IPS-NIHi7 (cell line): ENCODE data around the gene CLK4.
A peak's percentile ranks its signal among the peaks of the same experiment; 100 is the strongest.

ENCODE experiments used
- DNase-seq: peaks from one replicate; pipeline ENCODE4 v3.0.0; 2012; ENCODE audit warnings: mixed read lengths; ENCODE audit errors: extremely low spot score

Gene CLK4

DNA sequence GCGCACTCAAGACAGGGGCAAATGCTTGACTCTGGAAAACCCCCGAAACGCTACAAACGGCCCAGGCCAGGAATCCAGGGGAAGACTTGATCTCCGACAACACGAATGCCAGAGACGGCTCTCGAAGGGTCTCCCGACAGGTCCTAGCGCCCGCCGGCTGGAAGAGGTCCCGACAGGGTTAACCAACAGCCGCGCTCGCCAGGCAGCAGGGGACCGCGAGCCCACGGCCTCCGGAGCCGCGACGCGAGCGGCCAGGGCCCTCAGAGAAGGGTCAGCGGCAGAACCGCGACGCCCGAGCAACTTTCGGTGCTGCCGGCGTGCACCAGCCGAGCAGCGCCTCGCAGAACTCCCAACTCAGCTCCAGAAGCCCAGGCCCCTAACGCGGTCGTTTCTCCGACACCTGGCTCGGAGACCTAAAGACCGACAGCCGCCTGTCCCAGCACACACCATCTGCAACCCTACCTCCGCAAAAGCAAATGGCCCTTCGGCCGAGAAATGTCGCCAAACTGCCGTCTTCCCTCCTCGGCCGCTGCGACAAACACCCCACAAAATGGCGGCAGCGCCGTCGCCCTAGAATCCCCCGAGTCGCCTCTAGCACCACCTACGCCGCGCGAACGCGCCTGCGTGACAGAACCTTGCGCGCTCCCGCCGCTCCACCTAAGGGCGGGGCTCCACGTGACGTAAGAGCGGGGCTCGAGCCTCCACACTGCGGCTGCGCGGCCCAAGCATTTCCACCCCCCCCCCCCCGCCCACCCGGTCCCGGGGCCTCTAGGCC is at the start of gene CLK4:
TSS of gene CLK4 (minus strand) at position 567 of the 775 bp plus-strand sequence. CDS start 3,634 bp downstream, outside the sequence.
- DNase-seq = peak; percentile 93

- no peak for DNase-seq
Measured at GRCh38 chr5:178675922-178676321, 49.1 kb upstream of the CLK4 start.

DNA sequence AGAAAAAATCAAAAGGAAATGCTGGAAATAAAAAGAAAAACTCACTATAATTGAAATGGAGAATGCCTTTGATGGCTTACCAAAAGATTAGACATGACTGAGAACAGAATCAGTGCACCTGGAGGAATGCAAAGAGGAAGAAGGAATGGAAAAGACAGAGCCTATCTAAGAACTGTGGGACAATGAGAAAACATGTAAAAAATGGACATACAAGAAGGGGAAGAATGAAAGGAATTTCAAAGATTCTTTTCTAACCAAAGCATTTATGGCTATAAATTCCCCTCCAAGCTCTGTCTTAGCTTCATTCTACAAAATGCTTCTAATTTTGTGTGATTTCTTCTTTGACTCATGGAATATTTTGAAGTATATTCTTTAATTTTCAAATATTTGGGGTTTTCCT is 47.5 kb upstream of the CLK4 start:
- DNase-seq = no peak

DNA sequence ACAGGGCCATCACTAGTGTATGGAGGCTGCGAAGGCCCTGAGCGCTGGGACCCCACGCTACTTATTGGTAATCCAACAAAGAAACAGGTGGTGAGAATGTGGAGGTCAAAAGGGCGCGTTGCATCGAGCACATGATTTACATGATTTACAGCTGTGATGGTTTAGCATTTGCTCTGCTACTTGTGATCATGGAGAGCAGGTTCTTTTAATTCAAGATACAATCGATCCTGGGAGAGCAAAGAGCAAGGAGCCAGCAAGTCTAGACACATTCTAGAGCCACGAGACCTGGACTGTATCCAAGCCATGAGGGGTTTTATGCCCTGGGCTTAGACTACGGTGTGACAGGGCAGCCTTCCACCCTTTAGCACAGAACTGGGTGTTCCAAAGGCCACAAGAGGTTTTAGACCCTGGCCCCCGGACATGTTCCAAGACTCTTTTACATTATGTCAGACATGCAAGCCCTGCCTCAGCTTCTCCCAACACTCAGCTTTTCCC is 47.0 kb upstream of the CLK4 start:
- DNase-seq = no peak

GRCh38 chr5:178672630-178673029 is 45.8 kb upstream of the CLK4 start:
- no peak for DNase-seq

DNA sequence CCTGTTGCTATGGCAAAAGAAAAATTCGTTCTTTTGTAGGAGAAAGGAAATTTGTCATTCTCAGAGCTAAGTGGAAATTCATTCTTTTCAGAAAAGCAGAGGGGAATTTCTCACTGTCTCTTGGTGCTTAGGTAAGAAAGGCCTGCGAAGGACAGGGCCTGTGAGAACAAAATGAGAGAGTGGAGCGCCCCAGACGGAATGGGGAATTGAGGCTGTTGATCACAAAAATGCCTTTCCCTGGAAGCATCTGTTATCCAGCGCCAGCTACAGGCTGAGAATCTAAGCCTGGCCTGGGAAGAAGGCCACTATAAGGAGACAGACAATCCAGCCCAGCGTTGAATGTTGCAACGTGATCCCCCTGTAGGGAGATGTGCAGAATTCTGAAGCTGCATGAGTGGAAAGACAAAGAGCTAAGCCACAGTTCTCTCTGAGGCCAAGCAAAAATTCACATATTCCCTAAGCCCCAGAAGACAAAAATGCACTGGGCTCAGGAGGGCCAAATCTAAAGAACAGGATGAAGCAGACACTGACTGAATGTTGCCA is 44.8 kb upstream of the CLK4 start:
- no peak for DNase-seq

DNA sequence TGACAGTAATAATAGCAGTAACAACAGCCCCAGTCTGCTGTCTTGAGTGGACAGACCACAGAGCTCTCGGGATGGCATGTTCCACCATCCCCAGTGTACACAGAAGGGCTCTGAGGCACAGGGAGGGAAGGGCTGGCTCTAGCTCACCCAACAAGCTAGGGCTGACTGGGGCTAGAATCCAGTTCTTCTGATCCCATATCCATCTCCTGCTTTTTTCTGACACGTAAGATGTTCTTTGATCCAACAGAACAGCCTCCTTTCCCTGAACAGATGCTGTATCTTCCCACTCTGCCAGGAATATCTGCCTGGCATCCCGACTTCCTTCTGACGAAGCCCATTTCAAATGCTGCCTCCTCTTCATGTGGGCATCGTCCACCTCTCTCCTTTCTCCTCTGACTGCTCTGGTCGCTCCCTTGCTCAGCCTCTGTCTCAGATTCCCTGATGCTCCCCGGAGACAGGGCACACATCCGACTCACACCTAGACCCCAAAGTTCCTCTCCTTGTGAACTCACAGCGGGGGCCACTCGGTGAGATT is 43.6 kb upstream of the CLK4 start:
- no peak for DNase-seq

DNA sequence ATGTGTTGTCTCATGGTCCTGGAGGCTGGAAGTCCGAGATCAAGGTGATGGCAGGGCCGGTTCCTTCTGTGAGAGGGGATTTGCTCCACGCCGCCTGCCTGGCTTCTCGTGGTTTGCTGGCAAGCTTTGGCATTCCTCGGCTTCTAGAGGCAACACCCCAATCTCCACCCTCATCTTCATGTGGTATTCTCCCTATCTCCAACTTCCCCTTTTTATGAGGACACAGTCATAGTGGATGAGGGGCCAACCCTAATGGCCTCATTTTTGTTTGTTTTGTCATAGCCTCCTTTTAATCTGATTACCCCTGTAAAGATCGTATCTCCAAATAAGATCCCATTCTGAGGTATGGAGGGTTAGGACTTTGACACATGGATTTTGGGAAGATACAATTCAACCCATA is 41.7 kb upstream of the CLK4 start:
- DNase-seq = no peak

- DNase-seq = peak; percentile 43
Measured at GRCh38 chr5:178667688-178668087, 40.8 kb upstream of the CLK4 start.

- peak; percentile 31 for DNase-seq
Measured at GRCh38 chr5:178667101-178667500, 40.3 kb upstream of the CLK4 start.

DNA sequence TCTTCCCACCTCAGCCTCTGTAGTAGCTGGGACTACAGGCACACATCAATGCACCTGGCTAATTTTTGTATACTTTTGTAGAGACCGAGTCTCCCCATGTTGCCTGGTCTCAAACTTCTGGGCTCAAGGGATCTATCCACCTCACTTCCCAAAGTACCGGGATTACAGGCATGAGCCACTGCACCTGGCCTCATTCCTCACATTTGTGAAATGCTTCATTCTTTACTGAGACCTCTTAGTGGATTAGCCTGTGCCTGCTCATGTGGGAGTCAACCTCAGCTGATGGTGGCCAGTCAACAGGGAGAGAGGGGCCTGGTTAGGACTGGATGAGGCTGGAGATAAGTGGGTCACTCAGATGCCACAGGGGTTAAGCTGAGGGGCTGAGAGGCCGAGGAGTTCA is 37.3 kb upstream of the CLK4 start:
- no peak for DNase-seq

- no peak for DNase-seq
Measured at GRCh38 chr5:178662541-178662860, 35.7 kb upstream of the CLK4 start.

DNA sequence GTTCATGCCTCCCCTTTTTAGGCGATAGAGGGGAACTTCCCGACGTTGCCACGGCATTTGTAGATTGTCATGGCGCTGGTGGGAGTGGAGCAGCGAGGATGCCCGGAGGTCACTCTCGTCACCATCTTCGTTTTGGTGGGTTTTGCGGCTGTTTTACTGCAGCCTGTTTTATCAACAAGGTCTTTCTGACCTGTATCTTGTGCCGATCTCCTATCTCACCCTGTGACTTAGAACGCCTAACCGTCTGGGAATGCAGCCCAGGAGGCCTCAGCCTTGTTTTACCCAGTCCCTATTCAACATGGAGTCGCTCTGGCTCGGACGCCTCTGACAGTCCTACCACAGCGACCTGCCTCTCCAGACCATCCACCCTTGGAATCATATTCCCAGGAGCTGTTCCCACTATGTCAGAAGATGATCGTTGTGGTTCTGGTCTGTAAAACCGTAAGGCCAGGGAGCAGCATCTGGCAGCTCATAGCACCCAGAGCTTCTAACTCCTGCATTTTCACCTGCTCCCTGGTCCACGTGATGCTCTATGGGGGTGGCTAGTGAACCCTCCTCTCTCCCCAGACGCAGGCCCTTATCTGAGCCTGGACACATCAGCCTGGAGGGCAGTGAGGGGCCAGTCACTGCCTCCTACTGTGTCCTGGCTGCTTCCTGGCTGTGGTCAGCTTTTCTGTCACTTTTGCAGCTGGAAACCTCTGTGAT is 35.1 kb upstream of the CLK4 start:
- DNase-seq = no peak

DNA sequence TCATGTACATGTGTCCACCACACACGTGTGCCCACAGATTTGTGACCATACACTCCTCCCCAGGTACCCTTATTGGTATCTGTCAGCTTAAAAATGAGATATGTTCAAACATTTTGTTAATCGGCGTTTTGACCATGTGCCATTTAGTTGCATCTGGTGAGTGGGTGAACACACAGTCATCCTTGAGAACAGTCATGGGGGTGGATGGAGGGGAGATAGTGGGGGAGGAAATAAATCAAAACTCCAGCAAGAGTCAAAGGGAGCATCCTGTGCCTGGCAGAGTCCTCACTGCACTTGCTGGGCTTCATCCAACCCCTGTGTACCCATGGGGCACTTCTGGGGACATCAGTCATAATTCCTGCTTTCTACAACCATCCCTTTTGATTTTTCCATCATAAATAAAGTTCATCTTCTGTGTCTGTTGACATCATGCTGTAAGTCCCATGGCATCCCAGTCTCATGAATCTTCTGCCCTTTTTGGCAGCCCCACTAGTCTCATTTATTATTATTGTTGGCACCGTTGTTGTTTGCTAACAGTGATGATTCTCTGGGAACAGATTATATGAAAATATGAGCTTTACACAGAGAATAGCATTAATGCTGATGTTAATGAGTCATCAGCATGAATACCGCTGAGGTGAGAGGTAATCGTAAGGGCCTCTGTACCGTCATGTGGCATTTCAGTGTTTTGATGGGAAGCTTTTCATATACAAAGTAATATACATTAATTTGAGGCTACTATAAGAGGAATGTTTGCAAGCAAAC is 24.4 kb upstream of the CLK4 start:
- no peak for DNase-seq

DNA sequence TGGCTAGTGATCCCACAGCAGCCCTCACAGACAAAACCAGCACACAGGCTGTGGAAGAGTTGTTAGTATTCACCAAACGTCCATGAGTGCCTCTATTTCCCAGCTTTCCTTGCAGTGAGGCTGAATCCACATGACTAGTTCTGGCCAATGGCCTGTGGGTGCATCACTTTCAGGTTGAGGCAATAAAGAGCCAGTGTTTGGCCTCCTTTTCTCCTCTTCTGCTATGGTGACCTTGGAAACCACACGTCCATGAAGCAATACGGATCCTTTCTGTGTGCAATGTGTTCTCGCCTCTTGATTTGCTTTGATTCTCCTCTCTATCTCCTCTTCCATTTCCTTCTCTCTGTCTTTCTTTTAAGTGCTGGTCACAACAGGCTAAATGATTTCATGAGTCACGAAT is 23.4 kb upstream of the CLK4 start:
- no peak for DNase-seq

- DNase-seq = no peak
Measured at GRCh38 chr5:178649580-178649979, 22.7 kb upstream of the CLK4 start.

DNA sequence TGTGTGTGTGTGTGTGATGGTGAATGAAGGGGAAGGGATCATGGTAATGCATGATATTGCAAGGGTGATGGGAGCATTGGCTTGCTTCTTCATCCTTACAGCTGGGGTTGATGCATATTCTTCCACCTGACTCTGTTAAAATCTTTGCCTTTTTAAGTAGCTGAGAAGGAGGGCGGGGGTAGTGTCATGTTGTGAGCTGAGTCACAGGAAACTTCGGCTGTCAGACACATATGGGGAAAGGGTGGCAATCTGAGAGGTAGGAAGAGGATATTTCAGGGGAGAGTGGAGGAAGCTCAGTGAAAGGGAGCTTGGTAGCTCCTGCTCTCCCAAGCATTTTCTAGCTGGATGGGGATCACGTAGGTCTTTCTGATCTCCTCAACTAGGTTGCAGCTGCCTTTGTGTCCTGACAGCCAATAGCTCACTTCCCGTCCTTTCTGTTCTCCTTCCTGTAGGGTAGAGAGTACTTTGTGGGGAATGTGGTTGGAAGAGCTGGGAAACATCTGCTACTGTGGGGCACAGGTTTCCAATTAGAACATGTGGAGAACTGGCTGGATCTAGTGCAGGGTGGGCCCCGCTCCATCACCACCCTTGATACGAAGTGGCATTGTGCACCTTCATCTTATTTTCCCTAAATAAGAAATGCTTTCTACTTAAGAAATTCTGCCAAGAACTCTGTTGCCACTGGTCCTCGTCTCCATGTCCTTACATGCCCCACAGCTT is 18.1 kb upstream of the CLK4 start:
- no peak for DNase-seq

DNA sequence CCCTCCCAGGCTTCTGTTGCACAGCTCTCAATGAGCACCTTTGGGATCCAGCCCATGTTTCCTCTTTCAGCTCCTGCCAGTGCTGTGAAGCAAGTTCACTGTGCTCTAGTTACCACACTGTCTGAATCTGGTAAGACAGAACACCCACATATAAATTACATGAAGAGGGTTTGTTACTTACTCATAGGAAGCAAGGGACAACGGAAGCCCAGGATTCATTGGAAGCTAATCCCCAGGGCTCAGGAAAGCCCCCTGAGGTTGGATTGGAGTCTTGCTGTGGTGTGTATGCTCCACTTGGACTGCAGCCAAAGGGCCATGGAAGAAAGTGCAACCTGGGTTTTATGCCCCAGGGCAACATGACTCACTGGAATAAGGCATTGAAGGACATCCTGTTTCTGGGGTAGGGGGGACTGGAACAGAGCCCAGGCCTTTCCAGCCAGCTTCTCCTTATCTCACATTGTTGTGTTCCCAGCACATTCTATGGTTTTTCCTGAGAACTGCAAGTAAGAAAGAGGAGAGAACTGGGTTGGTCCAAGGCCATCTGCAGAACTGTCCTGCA is 15.6 kb upstream of the CLK4 start:
- DNase-seq = no peak

GRCh38 chr5:178641711-178642110 is 14.9 kb upstream of the CLK4 start:
- DNase-seq = no peak

DNA sequence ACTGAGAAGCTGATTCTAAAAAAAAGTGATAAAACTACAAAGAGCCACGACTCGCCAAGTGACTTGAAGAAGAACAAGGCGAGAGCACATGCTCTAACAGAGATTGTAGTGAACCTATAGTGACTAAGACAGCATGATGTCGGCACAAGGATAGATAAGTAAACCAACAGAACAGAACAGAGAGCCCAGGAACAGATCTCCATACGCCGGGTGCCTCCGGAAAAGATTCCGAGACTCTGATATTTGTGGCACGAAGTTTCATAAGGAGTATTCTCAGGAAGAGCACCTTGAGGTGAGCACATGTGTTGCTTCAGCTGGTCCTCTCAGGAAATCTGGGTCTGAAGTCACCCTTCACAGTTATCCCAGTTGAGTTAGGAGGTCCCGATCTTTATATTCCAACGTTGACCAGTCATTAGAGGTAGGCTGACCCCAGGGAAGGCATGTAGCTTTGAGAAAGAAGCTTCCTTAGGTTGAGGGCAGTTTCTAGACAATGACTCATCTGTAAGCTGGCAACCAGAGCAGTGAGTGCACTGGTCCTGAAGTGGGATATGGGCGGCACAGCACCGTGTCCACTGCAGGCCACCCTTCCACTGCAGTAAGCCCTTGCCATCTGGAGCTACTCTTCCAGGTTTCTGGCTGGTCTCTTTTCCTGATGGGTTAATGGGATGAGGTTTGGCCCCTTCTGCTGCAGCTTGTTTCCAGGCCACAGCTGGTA is 13.6 kb upstream of the CLK4 start:
- DNase-seq = no peak
